Vagina (tissue), 2 donors: ENCODE results near the gene ACRV1. TPM values are rescaled to one million over a fixed set of nuclear protein-coding genes. Genes with fewer than 3 reads are reported as not detected.

Experiments used
- DNase-seq, 2 donors: peaks; one replicate each; pipeline ENCODE4 v3.0.0-alpha.2; 2017; ENCODE audit errors: extremely low spot score in 2 of 2
- H3K27ac ChIP-seq: fragments of 200-600 bp; sonication (generic); one replicate; pipeline ENCODE4 v1.5.1; 2019
- H3K27me3 ChIP-seq: fragments of 200-600 bp; sonication (generic); one replicate; pipeline ENCODE4 v1.5.1; 2019
- H3K36me3 ChIP-seq, 2 donors: fragments of 200-600 bp; sonication (generic); one replicate each; pipeline ENCODE4 v1.5.1; 2017 to 2019
- H3K4me1 ChIP-seq: fragments of 200-600 bp; sonication (generic); one replicate; pipeline ENCODE4 v1.5.1; 2019
- H3K4me3 ChIP-seq, 2 donors: fragments of 200-600 bp; sonication (generic); 1 replicate in 1 of 2; 2 replicates in 1 of 2; pipeline ENCODE4 v1.5.1; 2016 to 2019
- H3K9me3 ChIP-seq: fragments of 200-600 bp; sonication (generic); one replicate; pipeline ENCODE4 v1.5.1; 2019
- POLR2A ChIP-seq, 2 donors: fragments of 450-650 bp; IDR thresholded peaks; one replicate each; pipeline ENCODE4 v1.6.1; 2017; ENCODE audit warnings: antibody characterized with exemption in 2 of 2, mild to moderate bottlenecking in 2 of 2, moderate library complexity in 2 of 2
- POLR2AphosphoS5 ChIP-seq, 2 donors: sonication (generic); formaldehyde crosslinking; IDR thresholded peaks; one replicate each; pipeline ENCODE4 v1.9.0; 2017; ENCODE audit warnings: antibody characterized with exemption in 2 of 2, mild to moderate bottlenecking in 2 of 2, low read depth in 1 of 2; ENCODE audit not compliant: insufficient read depth in 1 of 2
- intact Hi-C: fragments of 100-400 bp; cut with DNase I; formaldehyde crosslinking; loops from one replicate; pipeline ENCODE4 v1.15.1; 2023
- total RNA-seq: library from RNA; depleted of rRNA; stranded (reverse); fragments of >200 nt; gene quantifications from one replicate; pipeline ENCODE4 v1.2.3, GENCODE V29; 2016
- TF ChIP-seq, protein P1 (sequence below), 3 experiments: fragments of 450-650 bp in 2 of 3; fragments of 200-600 bp in 1 of 3; sonication (generic) in 1 of 3; IDR thresholded peaks; one replicate each; pipeline ENCODE4 v1.5.1; 2017 to 2019; ENCODE audit warnings: antibody characterized with exemption in 3 of 3, mild to moderate bottlenecking in 2 of 3, moderate library complexity in 2 of 3

ACRV1 gene
- total RNA-seq, 1 donor from 2014 or later, result not detected

DNA sequence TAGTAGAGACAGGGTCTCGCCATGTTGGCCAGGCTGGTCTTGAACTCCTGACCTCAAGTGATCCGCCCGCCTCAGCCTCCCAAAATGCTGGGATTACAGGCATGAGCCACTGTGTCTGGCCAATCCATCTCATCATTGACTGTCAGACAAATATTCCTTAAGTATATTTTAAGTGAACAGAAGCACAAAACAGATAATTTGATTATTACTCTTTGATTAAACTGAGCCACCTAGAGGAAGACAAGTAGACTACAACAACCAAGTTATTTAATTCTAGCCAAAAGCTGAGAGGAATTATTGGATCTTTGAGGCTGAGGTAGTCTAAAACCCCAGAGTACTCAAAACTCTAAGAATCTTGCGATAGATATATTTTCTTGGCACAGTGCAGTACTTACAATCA is 1.2 kb downstream of the ACRV1 start:
- TF ChIP-seq POLR2AphosphoS5 (IDR thresholded peaks at IDR 0.05; ENCODE audit: insufficient read depth in 1 of 2, low read depth in 1 of 2) (no peak), POLR2A (IDR thresholded peaks at IDR 0.05) (no peak)
- TF ChIP-seq, protein P1, sequence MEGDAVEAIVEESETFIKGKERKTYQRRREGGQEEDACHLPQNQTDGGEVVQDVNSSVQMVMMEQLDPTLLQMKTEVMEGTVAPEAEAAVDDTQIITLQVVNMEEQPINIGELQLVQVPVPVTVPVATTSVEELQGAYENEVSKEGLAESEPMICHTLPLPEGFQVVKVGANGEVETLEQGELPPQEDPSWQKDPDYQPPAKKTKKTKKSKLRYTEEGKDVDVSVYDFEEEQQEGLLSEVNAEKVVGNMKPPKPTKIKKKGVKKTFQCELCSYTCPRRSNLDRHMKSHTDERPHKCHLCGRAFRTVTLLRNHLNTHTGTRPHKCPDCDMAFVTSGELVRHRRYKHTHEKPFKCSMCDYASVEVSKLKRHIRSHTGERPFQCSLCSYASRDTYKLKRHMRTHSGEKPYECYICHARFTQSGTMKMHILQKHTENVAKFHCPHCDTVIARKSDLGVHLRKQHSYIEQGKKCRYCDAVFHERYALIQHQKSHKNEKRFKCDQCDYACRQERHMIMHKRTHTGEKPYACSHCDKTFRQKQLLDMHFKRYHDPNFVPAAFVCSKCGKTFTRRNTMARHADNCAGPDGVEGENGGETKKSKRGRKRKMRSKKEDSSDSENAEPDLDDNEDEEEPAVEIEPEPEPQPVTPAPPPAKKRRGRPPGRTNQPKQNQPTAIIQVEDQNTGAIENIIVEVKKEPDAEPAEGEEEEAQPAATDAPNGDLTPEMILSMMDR (IDR thresholded peaks at IDR 0.05), result no peak
- intact Hi-C loops, result no loop called here
- Histone ChIP-seq H3K27me3 (no peaks in the 10 kb centered on the region), H3K9me3 (no peaks in the 10 kb centered on the region), H3K36me3 (no peaks in the 10 kb centered on the region), H3K27ac (no peak overlapping the region), H3K4me3 (no peak overlapping the region), H3K4me1 (no peaks in the 10 kb centered on the region)
- DNase-seq, result no peak

DNA sequence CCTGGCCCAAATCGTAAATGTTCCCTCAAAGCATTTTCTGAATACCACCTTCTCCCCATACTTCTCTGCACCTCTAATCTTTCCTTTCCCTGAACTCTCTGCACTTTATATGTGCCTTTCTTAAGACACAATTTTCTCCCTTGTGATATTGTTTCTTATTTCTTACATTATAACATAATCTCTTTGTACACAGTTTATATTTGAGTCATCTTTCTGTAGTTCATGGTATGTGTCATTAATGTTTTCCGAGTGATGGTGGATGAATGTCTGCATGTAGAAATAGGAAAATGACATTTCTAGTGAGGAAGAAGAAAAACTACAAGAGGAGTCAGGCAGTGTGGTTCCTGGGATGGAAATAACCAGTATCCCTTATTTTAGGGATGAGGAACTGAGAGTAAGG is 5.5 kb downstream of the ACRV1 start:
- H3K36me3 ChIP-seq, result no peaks in the 10 kb centered on the region
- H3K27ac ChIP-seq, result no peak overlapping the region
- H3K4me3 ChIP-seq, result no peak overlapping the region
- no peaks in the 10 kb centered on the region for H3K27me3 ChIP-seq
- no peaks in the 10 kb centered on the region for H3K9me3 ChIP-seq
- H3K4me1 ChIP-seq, result no peaks in the 10 kb centered on the region
- intact Hi-C loops, result no loop called here
- TF ChIP-seq POLR2A (IDR thresholded peaks at IDR 0.05) (no peak), POLR2AphosphoS5 (IDR thresholded peaks at IDR 0.05; ENCODE audit: insufficient read depth in 1 of 2, low read depth in 1 of 2) (no peak)
- TF ChIP-seq, protein P1 (IDR thresholded peaks at IDR 0.05), result no peak
- DNase-seq, result no peak

DNA sequence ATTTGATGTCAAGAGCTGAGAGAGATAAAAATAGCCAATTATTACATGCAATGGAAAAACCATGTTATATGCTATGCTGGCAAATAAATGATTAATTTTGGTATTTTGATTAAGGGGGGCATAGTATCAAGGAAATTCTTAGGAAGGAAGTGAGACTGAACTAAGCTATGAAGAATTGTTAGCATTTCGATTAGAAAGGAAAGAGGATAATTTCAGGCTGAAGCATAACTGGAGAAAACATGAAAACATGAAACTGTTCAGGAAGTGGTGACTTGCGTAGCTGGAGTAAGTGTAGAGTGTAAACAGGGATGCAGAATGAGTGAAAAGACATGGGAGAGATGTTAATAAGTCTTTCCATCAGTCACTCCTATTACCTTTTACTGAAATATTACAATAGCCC is 6.4 kb downstream of the ACRV1 start:
- Histone ChIP-seq H3K36me3 (no peaks in the 10 kb centered on the region), H3K4me1 (no peaks in the 10 kb centered on the region), H3K27me3 (no peaks in the 10 kb centered on the region), H3K4me3 (no peak overlapping the region), H3K9me3 (no peaks in the 10 kb centered on the region), H3K27ac (no peak overlapping the region)
- TF ChIP-seq, protein P1 (IDR thresholded peaks at IDR 0.05), result no peak
- no peak for TF ChIP-seq POLR2A (IDR thresholded peaks at IDR 0.05)
- no peak for TF ChIP-seq POLR2AphosphoS5 (IDR thresholded peaks at IDR 0.05; ENCODE audit: insufficient read depth in 1 of 2, low read depth in 1 of 2)
- intact Hi-C loops, result no loop called here
- DNase-seq, result no peak

DNA sequence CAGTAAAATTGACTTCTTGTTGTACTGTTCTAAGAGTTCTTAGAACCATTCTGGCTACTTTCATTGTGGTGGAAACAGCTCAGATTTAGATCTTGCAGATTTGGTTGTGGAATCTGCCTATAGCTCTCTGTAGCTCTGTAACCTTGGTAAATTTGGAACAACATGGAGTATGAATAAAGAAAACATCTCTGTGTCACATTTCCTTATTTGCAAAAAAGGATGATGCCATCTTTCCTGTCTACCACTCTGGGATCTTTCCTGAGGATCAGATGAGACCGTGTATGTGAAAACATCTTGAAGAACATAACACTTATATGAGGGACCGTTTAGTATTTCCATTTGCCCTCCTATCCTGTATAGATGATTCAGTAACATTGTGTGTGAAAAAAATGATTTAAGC is 9.1 kb downstream of the ACRV1 start:
- DNase-seq, result no peak
- H3K4me1 ChIP-seq, result no peaks in the 10 kb centered on the region
- intact Hi-C loops, result no loop called here
- no peaks in the 10 kb centered on the region for H3K27me3 ChIP-seq
- no peak overlapping the region for H3K27ac ChIP-seq
- no peak overlapping the region for H3K4me3 ChIP-seq
- no peak for TF ChIP-seq POLR2A (IDR thresholded peaks at IDR 0.05)
- H3K36me3 ChIP-seq, result no peaks in the 10 kb centered on the region
- no peaks in the 10 kb centered on the region for H3K9me3 ChIP-seq

DNA sequence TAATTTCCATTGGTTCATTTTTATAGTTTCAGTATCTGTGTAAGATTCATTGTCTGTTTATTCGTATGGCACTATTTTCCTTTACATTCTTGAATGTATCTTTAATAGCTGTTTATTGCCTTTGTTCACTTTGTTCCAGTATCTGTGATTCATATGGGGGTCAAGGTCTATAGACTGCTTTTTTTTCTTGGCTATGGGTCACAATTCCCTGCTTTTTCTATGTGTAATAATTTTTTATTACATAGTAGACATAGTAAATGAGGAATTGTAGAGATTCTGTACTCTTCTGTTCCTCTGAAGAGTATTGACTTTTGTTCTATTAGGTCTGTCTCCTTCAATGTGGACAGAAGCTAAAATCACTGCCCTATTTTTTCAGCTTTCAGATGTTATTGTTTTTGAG is 10.5 kb downstream of the ACRV1 start:
- intact Hi-C loops, result no loop called here
- Histone ChIP-seq H3K27me3 (no peaks in the 10 kb centered on the region), H3K36me3 (no peaks in the 10 kb centered on the region), H3K27ac (no peak overlapping the region), H3K9me3 (no peaks in the 10 kb centered on the region), H3K4me3 (no peak overlapping the region), H3K4me1 (no peaks in the 10 kb centered on the region)
- DNase-seq, result no peak
- TF ChIP-seq, protein P1 (IDR thresholded peaks at IDR 0.05), result no peak
- TF ChIP-seq POLR2A (IDR thresholded peaks at IDR 0.05) (no peak), POLR2AphosphoS5 (IDR thresholded peaks at IDR 0.05; ENCODE audit: insufficient read depth in 1 of 2, low read depth in 1 of 2) (no peak)

DNA sequence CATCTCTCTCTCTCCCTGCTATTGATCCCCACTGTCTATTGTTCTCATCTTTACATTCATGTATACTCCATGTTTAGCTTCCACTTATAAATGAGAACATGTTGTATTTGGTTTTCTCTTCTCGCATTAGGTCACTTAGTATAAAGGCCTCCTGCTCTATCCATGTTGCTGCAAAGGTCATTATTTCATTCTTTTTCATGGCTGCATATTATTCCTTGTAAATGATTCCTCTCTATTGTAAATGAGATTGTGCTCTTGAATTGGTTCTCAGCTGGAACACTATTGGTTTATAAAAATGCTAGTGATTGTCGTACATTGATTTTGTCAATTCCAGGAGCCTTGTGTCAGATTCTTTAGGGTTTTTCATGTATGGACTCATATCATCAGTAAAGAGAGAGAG is 13.5 kb downstream of the ACRV1 start:
- intact Hi-C loops, result no loop called here
- no peaks in the 10 kb centered on the region for H3K36me3 ChIP-seq
- H3K4me3 ChIP-seq, result no peak overlapping the region
- no peak for DNase-seq
- H3K27ac ChIP-seq, result no peak overlapping the region
- H3K4me1 ChIP-seq, result no peaks in the 10 kb centered on the region
- H3K9me3 ChIP-seq, result no peaks in the 10 kb centered on the region
- TF ChIP-seq POLR2AphosphoS5 (IDR thresholded peaks at IDR 0.05; ENCODE audit: insufficient read depth in 1 of 2, low read depth in 1 of 2) (no peak), POLR2A (IDR thresholded peaks at IDR 0.05) (no peak)
- TF ChIP-seq, protein P1 (IDR thresholded peaks at IDR 0.05), result no peak
- no peaks in the 10 kb centered on the region for H3K27me3 ChIP-seq
